ENCODE results near the gene XRCC5. TPM values are rescaled to one million over a fixed set of nuclear protein-coding genes. Genes with fewer than 3 reads are reported as not detected.

Gene XRCC5
- total and polyA plus RNA-seq, 2 of the 8 experiments (the other 6 are each of a cell fraction or from before 2014, with no cell fraction given) = 308 to 644 TPM

GRCh38 chr2:216074380-216074779, 34.8 kb upstream of the XRCC5 start:
- Histone ChIP-seq H3K9ac (replicated peaks in 1 of 4; ENCODE audit: extremely low read depth in 1 of 4, low read depth in 3 of 4, low read length in 3 of 4) (no peak overlapping the region), H2BK5ac (ENCODE audit: low read depth, low read length) (no peak overlapping the region), H3K36me3 (ENCODE audit: control insufficient read depth in 2 of 4, insufficient read depth in 4 of 4, low read length in 3 of 4) (peaks cover 0 to 12% (median 0%) of the 10 kb centered on the region in 4 experiments; a peak in 1 of 8 replicates), H3K9me3 (ENCODE audit: insufficient read depth in 2 of 2, low read depth in 1 of 2, low read length in 1 of 2) (no peaks in the 10 kb centered on the region), H4K20me1 (replicated peaks in 1 of 2; ENCODE audit: control insufficient read depth in 1 of 2, insufficient read depth in 2 of 2, low read length in 2 of 2) (no peaks in the 10 kb centered on the region), H2BK12ac (ENCODE audit: low read depth, low read length) (no peak overlapping the region), H3K18ac (ENCODE audit: extremely low read depth, low read length) (no peak overlapping the region), H3K27ac (ENCODE audit: low read depth, low read length) (no peak overlapping the region), H3K27me3 (replicated peaks in 1 of 4; ENCODE audit: control insufficient read depth in 3 of 4, extremely low read depth in 1 of 4, insufficient read depth in 3 of 4, low read length in 3 of 4) (no peaks in the 10 kb centered on the region), H3K4me2 (ENCODE audit: insufficient read depth in 1 of 2, low read depth in 2 of 2, low read length in 2 of 2) (no peak overlapping the region), H3K23me2 (ENCODE audit: low read depth, low read length) (no peaks in the 10 kb centered on the region), H4K5ac (ENCODE audit: insufficient read length, low read depth, low read length) (no peak overlapping the region), H2BK20ac (ENCODE audit: low read length) (no peak overlapping the region), H3K14ac (ENCODE audit: insufficient read length) (no peak overlapping the region), H2BK15ac (ENCODE audit: low read length) (no peak overlapping the region), H3K4ac (replicated peaks; ENCODE audit: insufficient read length, low read depth, low read length) (no peak overlapping the region), H4K91ac (replicated peaks; ENCODE audit: insufficient read length, low read length) (no peak overlapping the region), H2BK120ac (replicated peaks; ENCODE audit: low read depth, low read length) (no peak overlapping the region), H3K79me1 (ENCODE audit: low read depth, low read length) (peaks cover 1% of the 10 kb centered on the region; the same call in 1 of the 2 replicates), H4K8ac (ENCODE audit: extremely low read depth, insufficient read depth, low read length) (no peak overlapping the region), H3K79me2 (ENCODE audit: control insufficient read depth in 1 of 2, insufficient read depth in 2 of 2, low read length in 2 of 2) (no peaks in the 10 kb centered on the region), H3K4me3 (ENCODE audit: extremely low read depth in 1 of 4, insufficient read depth in 2 of 4, low read depth in 3 of 4, low read length in 4 of 4) (no peak overlapping the region), H3K23ac (ENCODE audit: insufficient read length) (no peak overlapping the region), H2AK5ac (ENCODE audit: low read depth, low read length) (no peak overlapping the region), H3K56ac (replicated peaks; ENCODE audit: insufficient read length, low read depth, low read length) (no peak overlapping the region), H2AFZ (ENCODE audit: low read length) (no peak overlapping the region), H3K4me1 (replicated peaks in 1 of 4; ENCODE audit: control insufficient read depth in 3 of 4, insufficient read depth in 4 of 4, low read length in 3 of 4) (no peaks in the 10 kb centered on the region)
- no peak for DNase-seq (ENCODE audit: low read depth in 1 of 2, low spot score in 2 of 2)
- ChIA-PET CTCF (ENCODE audit: partially characterized antibody) (interaction anchor here (0.6 to 1.7 kb wide), 4 partner anchors 8 to 1027 kb away, joined by 3 to 6 read pairs (median 3); partner anchors contain the start of genes PECR and TMEM169), POLR2A (ENCODE audit: partially characterized antibody) (no interaction called here)
- no peak for FAIRE-seq
- TF ChIP-seq MAFK (IDR thresholded peaks at IDR 0.05; ENCODE audit: low read depth, low read length) (no peak), RBBP5 (IDR thresholded peaks at IDR 0.05; ENCODE audit: borderline replicate concordance, low read depth, low read length) (no peak)
- WGBS, 2 experiments (ENCODE audit: extremely low coverage in 1 of 2, insufficient coverage in 1 of 2, insufficient read length in 1 of 2, insufficient replicate concordance in 2 of 2, low coverage in 1 of 2, low lambda C conversion rate in 2 of 2, missing lambda C conversion rate in 1 of 2) = 96% methylated on average over 1 of the region's 1 CpG; no CpG with 5 or more reads in 1 of the 2 experiments

Measured in H1 (cell line).